ENCODE results near the gene PKD1.

PKD1 gene

GRCh38 chr16:2062801-2063200 is 72.9 kb downstream of the PKD1 start:
- no peak for DNase-seq (ENCODE audit: low read depth)
- H3K4me3 ChIP-seq (ENCODE audit: low read depth, low read length): no peak overlapping the region

- no peak for DNase-seq (ENCODE audit: low read depth)
- no peak overlapping the region for H3K4me3 ChIP-seq (ENCODE audit: low read depth, low read length)
These were observed 74.2 kb downstream of the PKD1 start for GRCh38 chr16:2061526-2061925.

DNA sequence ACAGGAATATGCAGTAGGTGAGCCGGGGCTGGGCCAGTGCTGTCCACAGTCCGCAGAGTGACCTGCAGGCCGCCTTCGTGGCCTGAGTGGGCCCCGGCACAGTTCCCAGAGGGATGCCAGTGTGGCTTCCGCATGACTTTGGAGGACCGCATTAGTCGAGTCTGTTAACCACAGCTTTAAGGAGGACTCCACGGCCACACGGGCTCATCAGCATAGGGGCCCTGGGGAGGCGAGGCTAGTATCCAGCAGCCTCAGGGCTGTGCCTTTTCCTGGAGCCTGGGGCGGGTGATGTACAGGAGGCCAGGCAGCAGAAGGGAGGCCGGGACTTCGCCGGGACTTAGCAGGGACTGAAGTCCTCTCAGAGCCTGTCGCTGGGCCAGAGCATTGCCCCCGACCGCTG is 74.7 kb downstream of the PKD1 start:
- no peak for DNase-seq (ENCODE audit: low read depth)
- H3K4me3 ChIP-seq (ENCODE audit: low read depth, low read length): no peak overlapping the region

- DNase-seq (ENCODE audit: low read depth): no peak
- H3K4me3 ChIP-seq (ENCODE audit: low read depth, low read length): no peak overlapping the region
These were observed 75.4 kb downstream of the PKD1 start for GRCh38 chr16:2060346-2060745.

DNA sequence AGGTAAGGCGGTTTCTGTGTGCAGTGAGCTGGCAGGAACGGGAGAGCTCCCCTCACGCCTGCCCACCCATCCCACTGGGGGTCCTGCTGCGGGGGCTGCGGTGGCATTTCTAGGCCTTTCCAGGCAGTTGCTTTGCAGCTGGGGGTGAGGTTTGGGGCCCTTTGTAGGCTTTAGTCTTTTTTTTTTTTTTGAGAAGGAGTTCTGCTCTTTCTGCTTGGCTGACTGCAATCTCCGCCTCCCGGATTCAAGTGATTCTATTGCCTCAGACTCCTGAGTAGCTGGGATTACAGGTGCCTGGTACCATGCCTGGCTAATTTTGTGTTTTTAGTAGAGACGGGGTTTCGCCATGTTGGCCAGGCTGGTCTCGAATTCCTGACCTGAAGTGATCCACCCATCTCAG is 76.8 kb downstream of the PKD1 start:
- H3K4me3 ChIP-seq (ENCODE audit: low read depth, low read length): no peak overlapping the region
- DNase-seq (ENCODE audit: low read depth): no peak

- no peak overlapping the region for H3K4me3 ChIP-seq (ENCODE audit: low read depth, low read length)
- no peak for DNase-seq (ENCODE audit: low read depth)
These were observed 77.3 kb downstream of the PKD1 start for GRCh38 chr16:2058420-2058819.

GRCh38 chr16:2057438-2057837 is 78.3 kb downstream of the PKD1 start:
- no peak for DNase-seq (ENCODE audit: low read depth)
- H3K4me3 ChIP-seq (ENCODE audit: low read depth, low read length): no peak overlapping the region

GRCh38 chr16:2056681-2057407 is 78.9 kb downstream of the PKD1 start:
- no peak for DNase-seq (ENCODE audit: low read depth)
- H3K4me3 ChIP-seq (ENCODE audit: low read depth, low read length): no peak overlapping the region

- DNase-seq (ENCODE audit: low read depth): no peak
- H3K4me3 ChIP-seq (ENCODE audit: low read depth, low read length): no peak overlapping the region
These were observed 79.6 kb downstream of the PKD1 start for GRCh38 chr16:2056077-2056476.

- no peak for DNase-seq (ENCODE audit: low read depth)
- no peak overlapping the region for H3K4me3 ChIP-seq (ENCODE audit: low read depth, low read length)
These were observed 81.0 kb downstream of the PKD1 start for GRCh38 chr16:2054543-2055245.

GRCh38 chr16:2053897-2054296 is 81.8 kb downstream of the PKD1 start:
- H3K4me3 ChIP-seq (ENCODE audit: low read depth, low read length): no peak overlapping the region
- no peak for DNase-seq (ENCODE audit: low read depth)

- no peak overlapping the region for H3K4me3 ChIP-seq (ENCODE audit: low read depth, low read length)
- no peak for DNase-seq (ENCODE audit: low read depth)
These were observed 82.5 kb downstream of the PKD1 start for GRCh38 chr16:2053211-2053610.

GRCh38 chr16:2048116-2048543 is 87.6 kb downstream of the PKD1 start:
- H3K4me3 ChIP-seq (ENCODE audit: low read depth, low read length): peak overlapping the region; percentile 81
- DNase-seq (ENCODE audit: low read depth): no peak

DNA sequence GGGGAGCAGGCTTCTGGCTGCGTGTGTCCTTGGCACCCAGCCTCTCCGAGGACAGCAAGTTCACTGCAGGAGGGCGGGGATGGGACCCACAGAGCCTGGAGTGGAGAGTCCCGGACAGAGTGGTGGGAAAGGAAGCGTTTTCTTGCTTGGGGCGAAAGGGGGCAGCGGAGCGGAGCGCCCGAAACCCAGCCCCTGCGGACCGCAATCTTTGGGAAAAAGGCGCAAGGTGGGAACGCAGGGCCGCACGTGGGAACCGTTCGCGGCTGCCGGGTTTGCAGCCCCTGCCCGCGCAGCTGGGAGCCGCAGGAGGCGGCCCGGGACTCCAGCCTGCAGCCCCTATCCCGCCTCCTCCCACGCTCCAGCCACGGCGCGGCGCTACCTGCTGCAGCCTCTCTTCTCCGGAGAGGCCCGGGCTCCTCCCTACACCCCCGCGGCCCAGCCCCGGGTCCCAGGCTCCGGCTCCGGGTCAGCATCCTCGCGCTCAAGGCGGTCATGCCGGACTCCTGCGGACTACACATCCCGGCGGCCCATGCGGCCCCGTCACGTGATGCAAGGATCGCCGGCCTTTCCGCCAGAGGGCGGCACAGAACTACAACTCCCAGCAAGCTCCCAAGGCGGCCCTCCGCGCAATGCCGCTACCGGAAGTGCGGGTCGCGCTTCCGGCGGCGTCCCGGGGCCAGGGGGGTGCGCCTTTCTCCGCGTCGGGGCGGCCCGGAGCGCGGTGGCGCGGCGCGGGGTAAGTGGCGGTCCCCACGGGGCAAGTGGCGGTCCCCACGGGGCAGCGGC is 88.2 kb downstream of the PKD1 start, which contains the start of the genes NTHL1 and TSC2:
Gene NTHL1 (minus strand): TSS at position 505 of the 786 bp plus-strand sequence. CDS start 11 bp downstream, at position 494.
Gene TSC2 (plus strand): TSS at position 656 of the 786 bp plus-strand sequence. CDS start 631 bp downstream, outside the sequence.
- peak; percentile 85 for DNase-seq (ENCODE audit: low read depth)
- H3K4me3 ChIP-seq (ENCODE audit: low read depth, low read length): peak within 1 kb of the TSS; percentile 81

DNA sequence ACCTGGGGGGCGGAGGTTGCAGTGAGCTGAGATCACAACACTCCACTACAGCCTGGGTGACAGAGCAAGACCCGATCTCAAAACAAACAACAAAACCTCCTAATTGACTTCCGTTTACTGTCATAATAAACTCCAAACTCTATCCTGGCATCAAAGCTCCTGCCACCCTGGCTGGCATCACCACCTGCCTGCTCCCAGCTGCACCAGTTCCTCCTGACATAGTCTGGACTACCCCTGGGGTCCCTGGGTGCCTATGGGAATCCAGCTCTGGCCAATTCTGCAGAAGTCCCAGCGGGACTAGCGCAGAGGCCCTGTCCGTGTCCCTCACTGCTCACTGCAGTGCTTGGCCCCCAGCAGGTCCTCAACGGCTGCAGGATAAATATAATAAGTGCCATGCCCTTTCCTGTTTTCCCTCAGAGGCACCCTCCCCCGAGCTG is 88.8 kb downstream of the PKD1 start:
- no peak for DNase-seq (ENCODE audit: low read depth)

DNA sequence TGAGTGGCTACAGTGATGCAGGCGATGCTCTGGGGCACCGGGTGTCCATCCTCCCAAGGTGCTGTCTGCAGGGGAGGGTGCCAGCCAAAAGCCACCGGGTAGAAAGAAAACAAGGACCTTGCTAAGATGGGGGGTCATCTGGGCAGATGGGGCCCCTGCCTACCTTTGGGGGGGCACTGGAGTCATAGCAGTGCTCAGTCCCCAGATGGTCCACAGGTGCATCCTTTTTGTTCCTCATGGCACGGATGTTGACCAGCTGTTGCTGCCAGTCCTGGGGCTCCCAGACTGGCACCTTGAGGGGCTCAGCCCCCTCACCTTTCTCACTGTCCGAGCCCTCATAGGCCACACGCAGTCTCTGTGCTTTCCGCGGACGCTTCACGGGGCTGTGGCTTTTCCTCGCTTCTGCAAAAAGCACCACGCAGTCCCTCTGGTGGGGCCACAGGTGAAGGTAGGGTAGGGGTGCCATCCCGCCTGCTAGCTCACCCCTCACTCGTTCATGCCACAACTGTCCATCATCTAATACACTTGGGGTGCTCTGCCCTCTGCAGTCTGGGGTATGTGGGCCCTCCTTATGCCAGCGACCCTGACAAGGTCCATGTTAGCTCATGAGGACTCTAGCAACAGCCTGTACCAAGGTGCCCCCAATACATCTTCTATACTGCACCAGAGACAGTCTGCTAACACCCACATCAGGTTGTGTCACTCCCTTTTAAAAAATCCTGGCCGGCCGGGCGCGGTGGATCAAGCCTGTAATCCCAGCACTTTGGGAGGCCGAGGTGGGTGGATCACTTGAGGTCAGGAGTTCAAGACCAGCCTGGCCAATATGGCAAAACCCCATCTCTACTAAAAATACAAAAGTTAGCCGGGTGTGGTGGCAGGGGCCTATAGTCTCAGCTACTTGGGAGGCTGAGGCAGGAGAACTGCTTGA is 89.5 kb downstream of the PKD1 start:
- DNase-seq (ENCODE audit: low read depth): no peak
- no peak overlapping the region for H3K4me3 ChIP-seq (ENCODE audit: low read depth, low read length)

More for the DNA sequence above, 88.8 kb downstream of the PKD1 start:
- peak overlapping the region; percentile 81 for H3K4me3 ChIP-seq (ENCODE audit: low read depth, low read length)

DNA sequence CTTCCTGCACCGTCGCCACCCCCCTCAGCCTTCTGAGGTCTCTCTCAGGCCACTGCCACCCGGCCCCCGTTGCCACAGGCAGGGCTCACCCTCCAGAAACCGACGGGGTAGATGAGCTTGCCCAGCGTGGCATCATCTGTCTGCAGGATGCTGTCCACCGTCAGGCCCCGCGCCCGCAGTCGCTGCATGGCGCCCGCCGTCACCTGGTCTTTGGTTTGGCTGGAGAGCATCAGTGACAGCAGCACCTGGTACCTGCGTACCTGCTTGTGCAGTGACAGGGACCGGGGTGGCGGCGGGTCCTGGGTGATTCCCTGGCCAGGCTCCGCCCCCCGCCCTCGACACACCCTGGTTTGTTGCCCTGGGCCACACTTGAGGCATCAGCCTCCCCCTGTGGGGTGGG is 91.2 kb downstream of the PKD1 start:
- no peak for DNase-seq (ENCODE audit: low read depth)
- H3K4me3 ChIP-seq (ENCODE audit: low read depth, low read length): no peak overlapping the region

DNA sequence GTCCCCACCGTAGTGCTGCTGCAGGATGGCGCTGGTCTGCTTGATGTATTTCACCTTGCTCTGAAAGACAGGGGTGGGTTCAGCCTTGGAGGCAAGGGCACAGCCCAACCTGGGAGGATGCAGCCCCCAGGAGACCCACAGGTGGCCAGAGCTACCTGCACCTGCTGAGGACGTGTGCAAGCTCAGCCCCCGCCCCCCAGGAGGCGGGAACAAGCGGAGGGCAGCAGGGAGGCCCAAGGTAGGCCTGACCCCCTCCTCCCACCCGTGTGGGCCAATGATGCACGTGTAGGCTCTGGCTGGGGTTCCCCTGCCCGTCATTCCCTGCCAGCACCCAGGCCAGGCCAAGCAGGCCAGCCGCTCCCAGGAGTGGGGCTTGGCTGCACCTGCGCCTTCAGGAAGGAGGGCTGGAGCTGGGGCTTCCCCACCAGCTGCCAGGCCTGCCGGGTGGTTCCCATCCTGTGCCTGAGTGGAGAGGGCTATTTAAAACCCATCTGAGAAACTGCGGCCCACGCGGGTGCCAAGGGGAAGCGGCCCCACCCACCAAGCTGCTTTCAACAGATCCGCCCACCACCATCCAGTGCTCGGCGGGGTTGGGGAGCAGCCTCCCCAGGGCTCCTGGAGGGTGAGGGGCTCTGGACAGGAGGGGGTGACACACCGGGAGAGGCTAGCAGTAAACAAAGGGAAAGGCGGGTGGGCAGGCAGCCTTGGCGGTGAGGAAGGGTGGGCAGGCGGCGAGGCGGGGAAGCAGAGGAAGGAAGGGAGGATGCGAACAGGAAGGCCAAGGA is 91.8 kb downstream of the PKD1 start:
- DNase-seq (ENCODE audit: low read depth): no peak
- H3K4me3 ChIP-seq (ENCODE audit: low read depth, low read length): no peak overlapping the region
